8988T (cell line): ENCODE measurements around the gene SFT2D3.

Experiments used
- DNase-seq: peaks from one replicate; pipeline ENCODE4 v3.0.0; 2011

Gene SFT2D3

GRCh38 chr2:127754186-127754585, 52.9 kb downstream of the SFT2D3 start:
- no peak for DNase-seq
